Epithelial cell of proximal tubule (primary cell): Measurements from ENCODE around the gene P2RX7. TPM values are rescaled to one million over a fixed set of nuclear protein-coding genes. Genes with fewer than 3 reads are reported as not detected.
"Not testable (repeated sequence)": the region's sequence is repeated elsewhere in the genome, so short reads cannot be mapped to it uniquely, and the experiment has no call there.

ENCODE experiments used
- DNase-seq: peaks from one replicate; pipeline ENCODE4 v3.0.0-alpha.2; 2011; ENCODE audit warnings: low read depth
- H3K4me3 ChIP-seq: 2 replicates; pipeline ENCODE4 v1.5.1; 2011; ENCODE audit warnings: low read depth, mild to moderate bottlenecking, low read length
- total RNA-seq: library from RNA; depleted of rRNA; stranded (reverse); fragments of >200 nt; gene quantifications from 2 replicates; pipeline ENCODE4 v1.2.3, GENCODE V29; 2015
- TF ChIP-seq, protein P1 (sequence below): conservative IDR thresholded peaks from 2 replicates; pipeline ENCODE4 v1.5.1; 2012; ENCODE audit warnings: low read depth, mild to moderate bottlenecking, low read length

Gene P2RX7
- total RNA-seq, 1 donor from 2014 or later: not detected

DNA sequence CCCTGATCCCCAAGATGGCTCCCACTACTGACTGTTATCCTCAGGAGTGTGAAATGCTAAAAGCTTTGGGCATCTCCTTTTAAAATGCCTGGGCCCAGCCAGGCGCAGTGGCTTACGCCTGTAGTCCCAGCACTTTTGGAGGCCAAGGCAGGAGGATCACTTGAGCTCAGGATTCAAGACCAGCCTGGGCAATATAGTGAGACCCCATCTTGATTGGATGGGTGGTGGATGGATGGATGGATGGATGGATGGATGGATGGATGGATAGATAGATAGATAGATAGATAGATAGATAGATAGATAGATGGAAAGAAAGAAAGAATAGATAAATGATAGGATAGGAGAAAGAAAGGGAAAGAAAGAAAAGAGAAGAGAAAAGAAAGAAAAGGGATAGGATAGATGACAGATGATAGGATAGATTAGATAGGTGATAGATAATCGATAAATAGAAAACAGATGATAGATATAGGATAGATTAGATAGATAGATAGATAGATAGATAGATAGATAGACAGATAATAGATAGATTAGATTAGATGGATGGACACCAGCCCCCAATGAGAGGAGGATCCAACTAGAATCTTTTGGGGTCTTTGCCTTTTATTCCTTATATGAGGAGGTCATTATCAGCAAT, 86.8 kb downstream of the P2RX7 start:
- no peak for DNase-seq
- no peak overlapping the region for H3K4me3 ChIP-seq
- TF ChIP-seq, protein P1, sequence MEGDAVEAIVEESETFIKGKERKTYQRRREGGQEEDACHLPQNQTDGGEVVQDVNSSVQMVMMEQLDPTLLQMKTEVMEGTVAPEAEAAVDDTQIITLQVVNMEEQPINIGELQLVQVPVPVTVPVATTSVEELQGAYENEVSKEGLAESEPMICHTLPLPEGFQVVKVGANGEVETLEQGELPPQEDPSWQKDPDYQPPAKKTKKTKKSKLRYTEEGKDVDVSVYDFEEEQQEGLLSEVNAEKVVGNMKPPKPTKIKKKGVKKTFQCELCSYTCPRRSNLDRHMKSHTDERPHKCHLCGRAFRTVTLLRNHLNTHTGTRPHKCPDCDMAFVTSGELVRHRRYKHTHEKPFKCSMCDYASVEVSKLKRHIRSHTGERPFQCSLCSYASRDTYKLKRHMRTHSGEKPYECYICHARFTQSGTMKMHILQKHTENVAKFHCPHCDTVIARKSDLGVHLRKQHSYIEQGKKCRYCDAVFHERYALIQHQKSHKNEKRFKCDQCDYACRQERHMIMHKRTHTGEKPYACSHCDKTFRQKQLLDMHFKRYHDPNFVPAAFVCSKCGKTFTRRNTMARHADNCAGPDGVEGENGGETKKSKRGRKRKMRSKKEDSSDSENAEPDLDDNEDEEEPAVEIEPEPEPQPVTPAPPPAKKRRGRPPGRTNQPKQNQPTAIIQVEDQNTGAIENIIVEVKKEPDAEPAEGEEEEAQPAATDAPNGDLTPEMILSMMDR: no peak

- no peak overlapping the region for H3K4me3 ChIP-seq
- no peak for DNase-seq
- TF ChIP-seq, protein P1: no peak
Observed at GRCh38 chr12:121222847-121223246, 90.2 kb downstream of the P2RX7 start.

DNA sequence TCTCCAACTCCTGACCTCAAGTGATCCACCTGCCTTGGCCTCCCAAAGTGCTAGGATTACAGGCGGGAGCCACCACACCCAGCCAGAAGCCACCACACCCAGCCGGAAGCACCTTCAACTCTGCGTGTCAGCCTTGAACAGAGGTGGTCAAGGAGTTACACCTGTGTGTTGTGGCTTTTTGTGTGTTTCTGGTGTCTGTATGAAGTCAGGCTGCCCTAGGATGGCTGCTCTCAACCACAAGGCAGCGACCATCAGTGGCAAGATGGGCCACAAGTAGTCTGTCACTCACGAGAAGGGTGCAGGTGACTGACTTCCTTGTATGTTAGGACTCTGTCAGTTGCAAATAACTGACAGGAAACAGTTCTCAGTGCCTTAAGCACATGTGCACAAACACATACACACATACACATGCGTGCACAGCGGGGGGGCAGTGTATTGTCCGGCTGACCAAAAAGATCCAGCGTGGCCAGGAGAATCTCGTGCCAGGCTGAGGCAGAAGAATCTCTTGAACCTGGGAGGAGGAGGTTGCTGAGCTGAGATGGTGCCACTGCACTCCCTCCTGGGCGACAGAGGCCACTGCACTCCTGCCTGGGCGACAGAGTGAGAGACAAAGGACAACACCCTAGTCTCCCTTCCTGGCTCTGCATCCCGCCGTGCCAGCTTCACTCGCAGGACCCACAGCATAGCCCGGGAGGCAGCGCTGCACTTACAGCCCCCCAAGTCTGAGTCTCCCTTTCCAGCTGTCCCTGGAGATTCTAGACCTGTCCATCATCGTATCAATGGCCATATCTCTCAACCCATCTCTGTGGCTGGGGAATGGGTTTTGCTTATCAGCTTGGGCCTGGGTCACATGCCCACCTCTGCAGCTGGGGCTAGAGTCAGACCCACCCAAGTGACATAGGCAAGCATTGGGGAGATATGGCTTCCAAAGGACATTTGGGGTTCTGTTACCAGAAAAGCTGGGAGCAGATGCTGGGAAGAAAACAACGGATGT, 90.9 kb downstream of the P2RX7 start:
- TF ChIP-seq, protein P1: peak; percentile 57
- DNase-seq: no peak
- H3K4me3 ChIP-seq: no peak overlapping the region

- DNase-seq: no peak
- TF ChIP-seq, protein P1: no peak
- H3K4me3 ChIP-seq: no peak overlapping the region
Observed at GRCh38 chr12:121224591-121224990, 91.9 kb downstream of the P2RX7 start.

DNA sequence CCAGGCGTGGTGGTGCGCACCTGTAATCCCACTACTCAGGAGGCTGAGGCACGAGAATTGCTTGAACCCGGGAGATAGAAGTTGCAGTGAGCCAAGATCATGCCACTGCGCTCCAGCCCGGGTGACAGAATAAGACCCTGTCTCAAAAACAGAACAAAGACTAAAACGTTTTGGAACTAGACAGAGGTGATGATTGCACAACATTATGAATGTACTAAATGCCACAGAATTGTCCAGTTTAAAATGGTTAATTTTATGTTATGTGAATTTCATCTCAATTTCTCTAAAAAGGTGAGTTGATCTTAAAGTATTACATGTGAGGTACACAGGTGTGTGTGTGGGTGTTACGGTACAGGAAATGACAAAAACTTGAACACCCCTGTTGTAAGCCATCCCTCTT, 93.7 kb downstream of the P2RX7 start:
- H3K4me3 ChIP-seq: no peak overlapping the region
- TF ChIP-seq, protein P1: no peak
- no peak for DNase-seq

- DNase-seq, H3K4me3 ChIP-seq: not testable (repeated sequence)
Observed at GRCh38 chr12:121226871-121227270, 94.2 kb downstream of the P2RX7 start.

DNA sequence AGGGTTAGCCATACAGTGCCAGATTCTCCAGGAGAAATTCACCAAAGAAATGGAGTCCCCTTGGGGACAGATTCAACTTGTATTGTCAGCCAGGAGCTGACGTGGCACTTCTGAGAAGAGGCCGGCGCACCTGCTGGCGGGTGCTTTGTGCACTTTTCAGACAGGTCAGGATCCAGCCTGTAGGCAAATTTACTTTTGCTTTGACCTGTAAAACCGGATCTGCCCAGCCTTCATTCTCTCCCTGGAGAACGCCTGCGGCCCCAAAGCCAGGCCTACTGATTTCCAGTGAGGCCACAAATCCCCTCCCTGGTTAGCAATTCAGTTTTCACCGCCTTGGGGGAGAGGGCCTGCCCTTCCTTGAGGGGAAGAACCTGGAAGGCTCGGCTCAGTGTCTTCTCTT, 94.6 kb downstream of the P2RX7 start:
- TF ChIP-seq, protein P1: no peak
- DNase-seq: no peak
- H3K4me3 ChIP-seq: no peak overlapping the region
